GM21526 (cell line): Measurements from ENCODE around the gene PARK7.
"Not testable (repeated sequence)": the region's sequence is repeated elsewhere in the genome, so short reads cannot be mapped to it uniquely, and the experiment has no call there.

Experiments used
- ATAC-seq: cut with Tn5 transposase; IDR thresholded peaks from one replicate; pipeline ENCODE4 v1.9.1; 2021; ENCODE audit warnings: moderate library complexity; ENCODE audit not compliant: unreplicated experiment, low FRiP score

PARK7 gene

GRCh38 chr1:7961216-7962013 is at the start of gene PARK7:
PARK7 (plus strand) TSS chr1:7961711; CDS start chr1:7962786, 1,075 bp downstream.
- ATAC-seq = peak; percentile 94

DNA sequence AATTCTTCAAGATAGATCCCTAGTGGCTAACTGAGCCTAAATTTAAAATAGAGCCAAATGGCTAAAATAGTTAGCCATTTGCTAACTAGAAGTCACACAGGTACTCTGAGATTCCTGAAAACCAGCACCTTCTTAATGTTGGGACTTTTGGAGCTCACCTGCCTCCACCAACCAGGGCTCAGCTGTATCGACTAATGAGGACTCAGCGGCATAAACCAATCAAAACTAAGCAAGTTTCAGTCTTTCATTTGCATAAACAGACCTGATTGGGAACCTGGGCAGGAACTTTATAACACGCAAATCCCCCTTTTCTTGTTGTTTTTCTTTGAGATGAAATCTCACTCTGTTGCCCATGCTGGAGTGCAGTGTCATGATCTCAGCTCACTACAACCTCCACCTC is 49.4 kb upstream of the PARK7 start:
- no peak for ATAC-seq

DNA sequence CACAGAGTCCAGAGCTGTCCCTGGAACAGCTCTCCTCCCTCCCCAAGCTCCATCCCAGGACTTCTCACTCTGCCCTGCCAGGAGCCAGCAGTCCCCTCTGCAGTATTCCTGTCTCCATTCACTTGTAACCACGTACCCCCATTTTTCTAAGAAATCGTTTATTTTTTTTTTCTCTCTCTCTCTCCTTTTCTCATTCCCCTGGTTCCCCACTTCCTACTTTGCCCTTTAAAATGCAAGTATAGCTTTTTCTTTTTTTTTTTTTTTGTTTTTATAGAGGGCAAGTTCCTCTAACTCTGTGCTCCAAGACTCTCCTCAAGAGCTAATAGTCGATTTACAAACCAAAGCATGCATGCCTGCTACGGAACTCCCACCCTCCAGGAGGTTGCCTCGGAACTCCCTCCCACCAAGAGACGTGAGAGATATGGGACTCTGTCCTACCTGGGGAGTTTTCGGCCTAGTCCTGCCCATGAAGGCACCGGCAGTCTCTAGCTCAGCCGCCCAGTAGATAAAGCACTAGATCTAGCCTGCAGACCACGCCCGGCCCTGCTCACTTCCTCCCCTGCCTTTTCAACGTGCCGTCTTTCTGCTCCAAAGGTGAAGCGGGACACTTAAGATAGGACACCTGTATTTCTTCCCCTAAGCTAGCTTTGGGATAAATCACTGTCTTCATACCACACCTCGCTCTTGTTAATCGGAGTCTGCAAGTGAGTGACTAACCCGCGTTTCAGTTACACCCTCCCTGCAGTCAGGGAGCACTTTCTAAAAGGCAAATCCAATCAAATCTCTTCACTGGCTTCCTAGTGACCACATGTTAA is 48.6 kb upstream of the PARK7 start:
- no peak for ATAC-seq

DNA sequence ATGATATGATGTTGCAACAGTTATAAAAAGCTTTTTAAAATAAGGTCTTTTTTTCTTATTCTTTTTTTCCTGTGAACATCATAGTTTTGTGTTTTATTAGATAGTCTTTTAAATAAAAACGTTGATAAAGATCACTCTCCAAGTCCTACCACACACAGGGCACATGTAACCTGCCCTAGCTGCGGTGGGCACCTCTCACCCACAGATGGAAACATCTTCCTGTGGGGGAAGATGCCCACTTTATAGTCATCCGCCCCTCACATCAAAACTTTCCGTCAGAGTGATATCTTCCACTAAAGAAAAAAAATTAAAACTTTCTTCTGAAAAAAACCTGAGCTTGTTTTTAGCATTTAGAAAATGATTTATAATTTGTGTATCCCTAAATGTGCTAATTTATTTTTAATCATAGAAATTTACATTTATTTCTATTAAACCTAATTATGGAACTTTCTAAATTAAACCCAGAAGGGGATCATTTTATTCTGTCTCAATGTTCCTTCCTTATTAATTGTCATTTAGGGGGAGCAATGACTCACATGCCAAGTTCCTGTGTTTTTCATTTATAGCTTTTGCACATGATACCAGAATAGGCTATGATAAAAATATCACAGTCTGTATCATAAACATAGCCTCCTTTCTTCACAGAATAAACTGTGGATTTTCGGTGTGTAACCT is 45.5 kb upstream of the PARK7 start:
- no peak for ATAC-seq

GRCh38 chr1:7916501-7916830 is 45.0 kb upstream of the PARK7 start:
- no peak for ATAC-seq

- ATAC-seq = not testable (repeated sequence)
These were observed 43.5 kb upstream of the PARK7 start for GRCh38 chr1:7917971-7918370.

GRCh38 chr1:7919880-7920279 is 41.6 kb upstream of the PARK7 start:
- no peak for ATAC-seq

DNA sequence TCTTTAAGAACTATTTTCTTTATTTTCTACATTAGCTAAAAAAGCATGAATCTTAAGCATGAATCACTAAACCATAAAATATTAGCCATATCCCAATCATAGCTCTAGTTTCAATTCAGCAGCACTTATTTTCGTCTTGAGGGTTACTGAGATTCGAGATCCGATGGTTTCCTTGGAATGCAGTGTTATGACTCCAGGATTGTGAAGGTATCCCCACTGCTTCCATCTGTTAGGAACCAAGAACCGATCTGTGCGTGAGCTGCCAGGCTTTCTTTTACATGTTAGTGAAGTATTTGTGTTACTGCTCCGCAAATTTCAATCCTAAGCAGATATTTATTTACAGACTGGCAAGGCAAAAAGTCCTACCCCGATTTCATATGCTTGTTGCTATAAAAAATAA is 39.7 kb upstream of the PARK7 start:
- ATAC-seq = no peak

DNA sequence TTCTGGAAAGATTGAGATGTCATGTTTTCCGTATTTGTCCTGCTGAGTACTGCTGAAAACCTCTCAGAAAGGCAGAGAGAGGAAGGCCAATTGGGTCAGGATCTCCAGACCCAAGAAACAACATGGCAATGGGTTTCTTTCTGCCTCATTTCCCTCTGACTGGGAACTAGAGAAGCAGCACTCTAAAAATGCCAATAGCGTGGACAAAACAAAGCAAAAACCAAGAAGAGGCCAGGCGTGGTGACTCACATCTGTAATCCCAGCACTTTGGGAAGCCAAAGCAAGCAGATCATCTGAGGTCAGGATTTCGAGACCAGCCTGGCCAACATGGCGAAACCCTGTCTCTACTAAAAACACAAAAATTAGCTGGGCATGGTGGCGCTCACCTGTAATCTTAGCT is 39.2 kb upstream of the PARK7 start:
- no peak for ATAC-seq

DNA sequence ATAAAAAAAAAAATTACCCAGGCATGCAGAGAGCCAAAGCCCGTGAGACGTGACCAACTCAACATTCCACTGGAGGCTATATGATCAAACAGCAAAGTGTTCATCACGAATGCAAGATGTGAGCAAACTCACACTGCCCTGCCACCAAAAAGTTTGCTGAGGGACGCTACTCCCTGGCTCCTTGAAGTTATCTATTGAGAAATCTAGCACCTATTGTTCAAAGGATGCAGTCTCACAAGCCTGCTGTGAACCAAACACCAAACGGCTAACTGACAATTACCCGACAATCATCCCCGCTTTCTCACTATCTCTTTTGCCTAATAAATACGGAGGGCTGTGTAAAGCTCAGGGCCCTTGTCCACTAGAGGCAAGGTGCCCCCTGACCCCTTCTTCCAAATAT is 34.5 kb upstream of the PARK7 start:
- not testable (repeated sequence) for ATAC-seq

DNA sequence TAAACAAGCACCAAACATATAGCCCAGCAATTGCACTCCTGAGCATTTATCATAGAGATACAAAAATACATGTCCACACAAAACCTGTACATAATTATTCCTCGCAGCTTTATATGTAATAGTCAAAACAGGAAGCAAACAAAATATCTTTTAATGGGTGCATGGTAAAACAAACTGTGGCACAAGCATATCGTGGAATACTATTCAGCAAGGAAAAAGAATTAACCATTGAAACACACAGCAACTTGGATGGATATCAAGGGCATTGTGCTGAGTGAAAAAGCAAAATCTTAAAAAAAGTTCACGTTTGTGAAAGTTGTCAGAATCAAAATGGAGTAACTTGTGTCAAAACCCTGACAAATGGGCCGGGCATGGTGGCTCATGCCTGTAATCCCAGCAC is 33.3 kb upstream of the PARK7 start:
- no peak for ATAC-seq

DNA sequence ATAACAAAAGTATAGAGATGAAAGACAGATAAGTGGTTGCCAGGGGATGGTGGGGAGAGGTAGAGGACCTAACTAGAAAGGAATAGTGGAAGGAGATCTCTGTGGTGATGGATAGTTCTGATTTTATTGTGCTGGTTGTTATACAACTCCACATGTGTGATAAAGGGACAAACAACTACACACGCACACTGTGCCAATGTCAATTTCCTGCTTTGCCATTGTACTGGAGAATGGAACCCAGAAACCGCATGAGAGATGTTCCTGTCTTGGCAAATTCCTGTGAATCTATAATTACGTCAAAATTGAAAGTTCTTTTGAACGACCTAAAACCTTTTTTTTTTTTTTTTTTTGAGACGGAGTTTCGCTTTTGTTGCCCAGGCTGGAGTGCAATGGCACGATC is 31.9 kb upstream of the PARK7 start:
- no peak for ATAC-seq

- ATAC-seq = no peak
These were observed 30.7 kb upstream of the PARK7 start for GRCh38 chr1:7930645-7931445.

- no peak for ATAC-seq
These were observed 30.1 kb upstream of the PARK7 start for GRCh38 chr1:7931446-7931812.

GRCh38 chr1:7932524-7933138 is 28.9 kb upstream of the PARK7 start:
- ATAC-seq = no peak

DNA sequence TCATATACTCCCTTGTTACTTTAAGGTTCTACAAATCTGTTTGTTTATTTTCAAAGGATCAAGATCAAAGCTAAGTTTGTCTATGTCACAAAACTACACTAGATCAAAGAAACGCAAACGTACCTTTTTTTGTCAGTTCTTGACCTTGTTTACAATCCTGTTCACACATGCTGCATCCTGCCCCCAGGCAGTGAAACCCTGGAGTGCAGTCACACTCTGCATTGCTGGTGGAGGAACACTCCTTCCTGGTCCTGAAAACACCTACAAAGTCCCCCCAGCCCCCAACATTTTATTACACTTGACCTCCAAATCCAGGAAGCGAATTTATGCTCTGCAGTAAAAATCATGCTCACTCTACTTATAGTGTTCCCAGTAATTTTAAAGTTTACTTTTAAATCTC is 23.4 kb upstream of the PARK7 start:
- no peak for ATAC-seq

DNA sequence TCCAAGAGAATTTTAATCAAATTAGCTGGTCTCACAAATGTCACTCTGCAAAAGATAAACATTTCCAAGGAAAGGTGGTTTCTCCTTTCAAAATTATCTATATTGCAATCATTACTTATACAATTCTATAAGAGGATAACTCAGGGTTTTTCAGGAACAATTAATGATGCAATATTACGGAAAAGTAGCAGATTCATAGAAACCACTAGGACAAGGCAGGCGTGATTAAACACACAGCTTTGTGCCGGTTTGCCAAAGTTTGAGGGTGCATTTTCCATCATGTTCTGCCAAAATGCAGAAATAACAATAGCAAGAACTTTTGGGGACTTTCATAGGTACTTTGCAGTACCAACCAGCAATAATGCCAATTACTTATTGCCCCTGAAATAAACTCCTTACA is 21.5 kb upstream of the PARK7 start:
- no peak for ATAC-seq

DNA sequence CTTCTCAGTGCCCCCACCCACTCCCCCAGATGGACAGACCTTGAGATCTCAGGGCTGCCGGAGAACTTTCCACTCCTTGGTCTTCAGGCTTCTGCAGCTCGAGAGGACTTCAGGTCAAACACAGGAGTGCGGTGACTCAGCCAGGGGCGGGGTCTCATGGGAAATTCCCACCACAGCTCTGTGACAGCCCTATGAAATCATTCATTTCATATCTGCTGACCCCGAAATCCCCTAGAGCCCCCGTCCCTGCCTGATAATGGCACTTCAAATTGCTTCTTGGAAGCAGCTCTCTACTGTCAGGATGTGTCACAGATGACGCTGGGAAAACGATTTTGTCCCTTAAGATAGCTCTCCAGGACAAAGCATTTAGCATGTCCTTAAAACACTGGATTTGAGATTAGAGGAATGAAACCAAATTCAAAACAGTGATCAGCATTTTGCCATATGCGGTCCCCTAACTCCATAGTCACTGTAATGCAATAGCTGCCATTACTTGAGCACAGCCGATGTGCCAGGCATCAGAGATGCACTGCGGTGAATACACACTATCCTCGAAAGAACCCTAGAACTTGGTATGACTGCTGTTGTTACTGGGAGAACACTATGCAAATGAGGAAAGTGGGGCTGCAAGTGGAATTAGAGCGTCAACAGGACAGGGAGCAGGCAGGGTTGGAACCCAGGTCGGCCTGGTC is 20.6 kb upstream of the PARK7 start, which contains the start of gene TNFRSF9:
TNFRSF9 (minus strand) TSS at position 95 of the 692 bp plus-strand sequence. CDS start 845 bp downstream, outside the sequence.
- no peak for ATAC-seq

- ATAC-seq = no peak
These were observed 20.1 kb upstream of the PARK7 start for GRCh38 chr1:7941437-7941793.
